Measurements from ENCODE around the gene PGBD4.

- TF ChIP-seq POLR2A (IDR thresholded peaks at IDR 0.05; ENCODE audit: low read depth, low read length) (no peak), CTCF (IDR thresholded peaks at IDR 0.05; ENCODE audit: extremely low read depth in 1 of 2, insufficient read depth in 1 of 2, low read depth in 1 of 2, low read length in 2 of 2) (no peak), EZH2 (IDR thresholded peaks at IDR 0.05; ENCODE audit: borderline replicate concordance, low read depth, low read length, severe bottlenecking) (no peak), POLR2AphosphoS5 (IDR thresholded peaks at IDR 0.05; ENCODE audit: insufficient read depth, low read depth, low read length) (no peak), MAX (IDR thresholded peaks at IDR 0.05; ENCODE audit: insufficient read depth, insufficient read length) (no peak), JUN (IDR thresholded peaks at IDR 0.05; ENCODE audit: borderline replicate concordance, insufficient read depth, insufficient read length, low read depth) (no peak), MYC (IDR thresholded peaks at IDR 0.05; ENCODE audit: low read depth, low read length) (no peak), GATA2 (IDR thresholded peaks at IDR 0.05; ENCODE audit: insufficient read depth, insufficient read length, low read depth, low read length) (no peak), FOS (IDR thresholded peaks at IDR 0.05; ENCODE audit: borderline replicate concordance, insufficient read depth, low read length) (no peak)
Measured at GRCh38 chr15:34065261-34065660, 36.6 kb upstream of the PGBD4 start.

Measured in endothelial cell of umbilical vein (primary cell).